GM12864 (cell line): Measurements from ENCODE around the gene ADAMTS2.
"Not testable (repeated sequence)": the region's sequence is repeated elsewhere in the genome, so short reads cannot be mapped to it uniquely, and the experiment has no call there.

Experiments
- DNase-seq: peaks from one replicate; pipeline ENCODE4 v3.0.0-alpha.2; 2011; ENCODE audit warnings: low read depth
- H3K4me3 ChIP-seq: 2 replicates; pipeline ENCODE4 v1.5.1; 2011; ENCODE audit warnings: mild to moderate bottlenecking, low read depth, low read length, control low read depth
- TF ChIP-seq, protein P1 (sequence below): IDR thresholded peaks from 2 replicates; pipeline ENCODE4 v1.5.1; 2011; ENCODE audit warnings: low read depth, mild to moderate bottlenecking, moderate library complexity, low read length, control low read depth, inconsistent platforms; ENCODE audit errors: missing control alignments

The ADAMTS2 gene

DNA sequence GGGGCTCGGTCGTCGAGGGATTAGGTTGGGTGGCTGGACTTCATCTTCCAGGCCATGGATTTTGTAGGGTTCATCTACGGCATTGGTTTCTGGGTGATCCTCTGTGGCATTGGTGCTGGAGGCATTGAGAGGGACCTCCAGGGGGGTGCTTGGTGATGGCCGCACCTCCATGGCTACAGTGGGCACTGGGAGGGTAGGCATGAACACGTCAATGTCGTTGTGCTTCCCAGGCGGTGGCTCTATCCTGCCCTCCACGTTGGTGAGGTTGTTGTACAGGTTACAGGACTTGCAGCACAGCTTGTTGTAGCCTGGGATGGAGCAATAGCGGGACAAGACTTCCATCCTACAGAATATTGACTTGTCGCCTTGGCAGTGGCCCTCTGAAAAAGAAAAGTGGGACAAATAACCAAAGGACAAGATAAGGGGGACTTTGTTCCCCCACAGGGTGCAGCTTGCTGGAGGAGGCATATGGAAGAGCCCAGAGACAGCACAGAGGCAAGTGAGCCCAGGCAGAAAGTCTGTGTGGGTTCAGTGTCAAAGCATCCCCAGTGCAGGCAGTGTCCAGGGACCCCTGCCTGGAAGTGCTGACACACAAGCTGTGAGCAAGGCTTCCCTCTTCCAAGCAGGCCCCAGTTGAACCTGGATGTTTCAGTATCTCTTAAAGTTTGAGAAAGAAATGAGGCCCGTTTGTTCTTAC lies 231.2 kb downstream of the ADAMTS2 start:
- TF ChIP-seq, protein P1, sequence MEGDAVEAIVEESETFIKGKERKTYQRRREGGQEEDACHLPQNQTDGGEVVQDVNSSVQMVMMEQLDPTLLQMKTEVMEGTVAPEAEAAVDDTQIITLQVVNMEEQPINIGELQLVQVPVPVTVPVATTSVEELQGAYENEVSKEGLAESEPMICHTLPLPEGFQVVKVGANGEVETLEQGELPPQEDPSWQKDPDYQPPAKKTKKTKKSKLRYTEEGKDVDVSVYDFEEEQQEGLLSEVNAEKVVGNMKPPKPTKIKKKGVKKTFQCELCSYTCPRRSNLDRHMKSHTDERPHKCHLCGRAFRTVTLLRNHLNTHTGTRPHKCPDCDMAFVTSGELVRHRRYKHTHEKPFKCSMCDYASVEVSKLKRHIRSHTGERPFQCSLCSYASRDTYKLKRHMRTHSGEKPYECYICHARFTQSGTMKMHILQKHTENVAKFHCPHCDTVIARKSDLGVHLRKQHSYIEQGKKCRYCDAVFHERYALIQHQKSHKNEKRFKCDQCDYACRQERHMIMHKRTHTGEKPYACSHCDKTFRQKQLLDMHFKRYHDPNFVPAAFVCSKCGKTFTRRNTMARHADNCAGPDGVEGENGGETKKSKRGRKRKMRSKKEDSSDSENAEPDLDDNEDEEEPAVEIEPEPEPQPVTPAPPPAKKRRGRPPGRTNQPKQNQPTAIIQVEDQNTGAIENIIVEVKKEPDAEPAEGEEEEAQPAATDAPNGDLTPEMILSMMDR: no peak
- DNase-seq: no peak
- H3K4me3 ChIP-seq: no peak overlapping the region

DNA sequence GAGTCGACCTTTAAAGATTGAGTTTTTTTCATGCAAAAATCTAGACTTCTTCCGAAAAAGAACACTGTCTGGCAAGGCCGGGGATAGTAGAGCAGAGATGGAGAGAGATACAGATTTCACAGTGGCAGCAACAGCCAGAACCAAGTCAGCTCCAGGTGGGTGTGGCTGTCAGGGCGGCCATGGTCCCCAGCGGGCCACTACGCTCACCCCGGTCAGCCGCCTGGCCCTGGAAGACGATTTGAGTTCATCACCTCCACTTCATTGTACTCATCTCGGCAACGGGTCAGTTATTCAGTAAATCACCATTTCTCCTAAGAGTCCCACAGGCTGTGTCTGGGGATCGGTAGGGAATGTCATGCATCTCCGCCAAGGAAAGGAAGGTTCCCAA lies 232.1 kb downstream of the ADAMTS2 start:
- TF ChIP-seq, protein P1: no peak
- DNase-seq: no peak
- no peak overlapping the region for H3K4me3 ChIP-seq

DNA sequence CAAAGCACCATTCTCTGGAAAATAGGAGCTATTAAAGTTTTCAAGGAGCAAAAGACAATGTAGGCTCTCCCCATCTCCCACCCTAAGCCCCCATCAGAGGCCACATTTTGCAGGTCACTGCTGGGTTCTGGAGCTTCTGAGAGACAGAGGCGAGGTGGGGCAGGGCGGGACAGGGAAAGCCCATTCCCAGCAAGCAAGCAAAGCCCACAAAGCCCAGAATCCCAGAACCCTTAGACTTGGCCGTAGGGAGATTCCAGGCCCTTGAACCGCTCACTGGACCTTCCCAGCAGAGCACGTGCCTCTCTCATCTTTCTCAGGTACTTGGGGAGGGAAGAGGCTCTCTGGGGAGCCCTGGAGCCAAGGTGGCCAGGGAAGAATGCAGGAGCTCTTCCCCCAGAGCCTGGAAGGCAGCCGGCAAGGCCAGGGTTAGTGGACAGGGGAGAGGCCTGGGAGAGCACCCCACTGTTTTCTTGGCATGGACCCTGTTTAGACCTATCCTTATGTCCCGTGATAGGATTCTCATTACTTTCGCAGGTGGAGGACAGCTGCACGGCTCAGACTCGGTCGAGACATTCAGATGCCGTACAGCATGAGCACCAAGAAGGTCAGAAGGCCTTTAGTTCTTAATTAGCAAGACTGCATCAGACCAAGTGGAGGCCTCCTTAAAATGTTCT lies 232.7 kb downstream of the ADAMTS2 start:
- TF ChIP-seq, protein P1: no peak
- no peak overlapping the region for H3K4me3 ChIP-seq
- no peak for DNase-seq

DNA sequence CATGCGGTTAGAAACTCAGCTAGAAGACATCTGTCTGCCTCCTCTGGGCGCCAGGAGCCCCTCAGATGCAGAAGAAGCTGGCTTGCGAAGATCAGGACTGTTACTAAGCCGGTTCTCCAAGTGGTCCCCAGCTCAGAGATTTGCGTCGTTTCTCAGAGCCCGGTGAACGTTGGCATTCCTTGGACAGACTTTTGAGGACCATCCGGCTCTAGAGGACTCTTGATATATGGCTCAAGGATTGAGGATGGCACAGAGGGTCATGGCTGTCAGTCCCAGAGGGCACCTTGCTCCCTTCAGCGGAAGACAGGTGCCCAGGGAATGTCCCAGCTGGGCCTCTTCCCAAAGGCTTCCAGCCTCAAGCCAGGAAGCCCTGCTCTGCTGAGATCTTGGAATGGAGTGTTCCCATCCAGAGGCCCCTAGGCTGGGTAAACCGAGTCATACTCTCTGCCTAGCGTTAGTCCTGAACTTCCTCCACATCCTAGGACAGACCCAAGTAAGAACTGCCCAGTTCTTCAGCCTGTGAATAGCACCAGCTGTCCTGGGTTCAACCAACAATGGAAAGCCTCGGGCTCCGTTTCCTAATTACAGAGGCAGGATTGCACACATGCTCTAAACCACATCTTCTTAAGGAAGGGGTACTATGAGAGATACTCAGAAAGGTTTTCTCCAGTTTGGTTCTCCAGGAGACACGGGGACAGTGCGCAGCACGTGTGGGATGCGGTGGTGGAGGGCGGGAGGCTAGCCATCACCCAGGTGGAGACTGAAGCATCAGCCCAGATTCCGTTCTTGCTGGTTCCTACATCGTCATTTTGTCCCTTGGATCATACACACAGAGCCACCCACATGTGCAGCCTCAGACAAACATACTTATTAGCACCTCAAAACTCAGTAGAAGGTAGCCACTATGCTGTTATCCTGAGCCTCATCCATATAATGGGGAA lies 233.7 kb downstream of the ADAMTS2 start:
- H3K4me3 ChIP-seq: no peak overlapping the region
- no peak for DNase-seq
- TF ChIP-seq, protein P1: no peak

DNA sequence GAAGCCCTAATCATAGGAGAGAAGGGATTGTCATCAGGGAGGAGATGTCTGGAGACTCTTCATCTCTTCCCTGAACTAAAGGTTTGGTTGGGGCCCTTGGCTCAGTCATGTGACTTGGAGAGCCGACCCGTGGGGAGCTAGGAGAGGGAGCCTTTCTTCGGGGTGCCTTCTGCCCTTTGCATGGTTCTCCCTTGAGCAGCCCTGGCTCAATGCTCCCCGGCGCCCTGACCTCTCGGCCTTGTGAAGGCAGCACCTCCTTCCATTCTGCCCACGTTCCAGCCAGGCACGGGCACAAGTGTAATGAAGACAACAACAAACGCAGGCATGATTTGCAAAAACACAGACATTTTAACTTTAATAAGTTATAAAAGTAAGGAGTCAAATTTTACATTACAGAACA lies 234.7 kb downstream of the ADAMTS2 start:
- DNase-seq: no peak
- TF ChIP-seq, protein P1: no peak

DNA sequence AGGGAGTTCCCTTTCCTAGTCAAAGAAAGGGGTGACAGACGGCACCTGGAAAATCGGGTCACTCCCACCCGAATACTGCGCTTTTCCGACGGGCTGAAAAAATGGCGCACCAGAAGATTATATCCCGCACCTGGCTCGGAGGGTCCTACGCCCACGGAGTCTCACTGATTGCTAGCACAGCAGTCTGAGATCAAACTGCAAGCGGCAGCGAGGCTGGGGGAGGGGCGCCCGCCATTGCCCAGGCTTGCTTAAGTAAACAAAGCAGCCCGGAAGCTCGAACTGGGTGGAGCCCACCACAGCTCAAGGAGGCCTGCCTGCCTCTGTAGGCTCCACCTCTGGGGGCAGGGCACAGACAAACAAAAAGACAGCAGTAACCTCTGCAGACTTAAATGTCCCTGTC lies 244.0 kb downstream of the ADAMTS2 start:
- not testable (repeated sequence) for DNase-seq, H3K4me3 ChIP-seq

More for the DNA sequence above, 234.7 kb downstream of the ADAMTS2 start:
- no peak overlapping the region for H3K4me3 ChIP-seq

DNA sequence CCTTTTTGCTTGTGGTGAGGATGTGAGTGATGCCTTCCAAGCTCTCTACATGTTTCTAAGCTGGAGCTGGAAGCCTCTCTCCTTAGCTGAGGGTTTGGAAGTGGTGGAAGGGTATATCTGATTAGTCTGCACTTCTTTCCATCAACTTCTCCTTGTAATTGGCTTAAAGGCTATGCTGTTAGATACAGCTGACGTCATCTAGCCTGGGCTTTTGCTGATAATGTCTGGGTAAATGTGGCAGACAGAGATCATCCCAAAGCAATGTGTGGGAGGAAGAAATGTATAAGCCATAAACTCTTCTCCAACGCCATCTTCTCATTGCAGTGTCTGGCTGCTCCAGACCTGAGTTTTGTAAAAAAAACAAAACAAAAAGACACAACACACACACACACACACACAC lies 255.8 kb downstream of the ADAMTS2 start:
- DNase-seq: no peak
- TF ChIP-seq, protein P1: no peak
- no peak overlapping the region for H3K4me3 ChIP-seq
